HG02798 (cell line): Measurements from ENCODE around the gene MAGEB17.
A peak's percentile ranks its signal among the peaks of the same experiment; 100 is the strongest.
"Not testable (repeated sequence)": the region's sequence is repeated elsewhere in the genome, so short reads cannot be mapped to it uniquely, and the experiment has no call there.

ENCODE experiments used
- ATAC-seq: cut with Tn5 transposase; IDR thresholded peaks from one replicate; pipeline ENCODE4 v1.9.1; 2021; ENCODE audit warnings: mild to moderate bottlenecking; ENCODE audit not compliant: unreplicated experiment, poor library complexity

The MAGEB17 gene

GRCh38 chrX:16155581-16156096 is 11.6 kb upstream of the MAGEB17 start:
- ATAC-seq = no peak

GRCh38 chrX:16156692-16157331 is 10.5 kb upstream of the MAGEB17 start:
- no peak for ATAC-seq

GRCh38 chrX:16160729-16161128 is 6.6 kb upstream of the MAGEB17 start:
- ATAC-seq = no peak

- ATAC-seq = not testable (repeated sequence)
Measured at GRCh38 chrX:16161173-16161572, 6.1 kb upstream of the MAGEB17 start.

- ATAC-seq = no peak
Measured at GRCh38 chrX:16162391-16162790, 4.9 kb upstream of the MAGEB17 start.

- no peak for ATAC-seq
Measured at GRCh38 chrX:16164748-16165147, 2.5 kb upstream of the MAGEB17 start.

- no peak for ATAC-seq
Measured at GRCh38 chrX:16171039-16171438, 3.8 kb downstream of the MAGEB17 start.

- no peak for ATAC-seq
Measured at GRCh38 chrX:16171944-16172343, 4.7 kb downstream of the MAGEB17 start.

GRCh38 chrX:16172391-16172790 is 5.1 kb downstream of the MAGEB17 start:
- no peak for ATAC-seq

- ATAC-seq = no peak
Measured at GRCh38 chrX:16175329-16176061, 8.2 kb downstream of the MAGEB17 start.

GRCh38 chrX:16177260-16177659 is 10.0 kb downstream of the MAGEB17 start:
- ATAC-seq = no peak

GRCh38 chrX:16183843-16184242 is 16.6 kb downstream of the MAGEB17 start:
- ATAC-seq = not testable (repeated sequence)

GRCh38 chrX:16185725-16186136 is 18.4 kb downstream of the MAGEB17 start:
- ATAC-seq = peak; percentile 87

GRCh38 chrX:16186380-16187007 is 19.2 kb downstream of the MAGEB17 start:
- ATAC-seq = no peak

- no peak for ATAC-seq
Measured at GRCh38 chrX:16187024-16187760, 19.9 kb downstream of the MAGEB17 start.

- no peak for ATAC-seq
Measured at GRCh38 chrX:16188687-16189086, 21.4 kb downstream of the MAGEB17 start.

- no peak for ATAC-seq
Measured at GRCh38 chrX:16191605-16192004, 24.3 kb downstream of the MAGEB17 start.

GRCh38 chrX:16196829-16197228 is 29.5 kb downstream of the MAGEB17 start:
- ATAC-seq = no peak

- ATAC-seq = no peak
Measured at GRCh38 chrX:16199343-16199742, 32.1 kb downstream of the MAGEB17 start.

- ATAC-seq = no peak
Measured at GRCh38 chrX:16202943-16203342, 35.7 kb downstream of the MAGEB17 start.

- ATAC-seq = no peak
Measured at GRCh38 chrX:16204538-16204937, 37.3 kb downstream of the MAGEB17 start.
